B cell (primary cell): Measurements from ENCODE around the gene MEIKIN.

Experiments used
- EZH2 ChIP-seq: IDR thresholded peaks from 2 replicates; pipeline ENCODE4 v1.6.1; 2012; ENCODE audit warnings: borderline replicate concordance, low read depth, mild to moderate bottlenecking, moderate library complexity, low read length; ENCODE audit not compliant: insufficient read depth, poor library complexity, severe bottlenecking
- TF ChIP-seq, protein P1 (sequence below): fragments of 200-600 bp; IDR thresholded peaks from one replicate; pipeline ENCODE4 v1.8.0; 2022; ENCODE audit warnings: antibody characterized with exemption, mild to moderate bottlenecking

DNA sequence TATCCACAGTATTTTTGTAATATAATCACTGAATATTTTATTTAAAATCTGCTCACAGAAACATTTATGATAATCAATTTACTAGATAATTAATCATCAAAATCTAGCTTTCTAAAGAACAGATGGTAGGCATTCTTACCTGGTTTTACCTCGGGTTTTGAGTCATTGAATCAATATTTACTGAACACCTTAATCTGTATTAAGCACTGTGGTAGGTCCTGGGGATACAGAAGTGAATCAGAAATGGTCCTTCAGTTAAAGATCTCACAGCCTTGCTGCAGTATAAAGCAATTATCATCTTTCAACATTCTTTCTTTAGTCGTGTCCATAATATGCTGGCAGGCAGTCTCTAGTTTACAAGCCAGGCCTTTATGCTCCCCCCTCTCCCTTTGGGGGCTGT, 2.0 kb upstream of the MEIKIN start:
- TF ChIP-seq, protein P1, sequence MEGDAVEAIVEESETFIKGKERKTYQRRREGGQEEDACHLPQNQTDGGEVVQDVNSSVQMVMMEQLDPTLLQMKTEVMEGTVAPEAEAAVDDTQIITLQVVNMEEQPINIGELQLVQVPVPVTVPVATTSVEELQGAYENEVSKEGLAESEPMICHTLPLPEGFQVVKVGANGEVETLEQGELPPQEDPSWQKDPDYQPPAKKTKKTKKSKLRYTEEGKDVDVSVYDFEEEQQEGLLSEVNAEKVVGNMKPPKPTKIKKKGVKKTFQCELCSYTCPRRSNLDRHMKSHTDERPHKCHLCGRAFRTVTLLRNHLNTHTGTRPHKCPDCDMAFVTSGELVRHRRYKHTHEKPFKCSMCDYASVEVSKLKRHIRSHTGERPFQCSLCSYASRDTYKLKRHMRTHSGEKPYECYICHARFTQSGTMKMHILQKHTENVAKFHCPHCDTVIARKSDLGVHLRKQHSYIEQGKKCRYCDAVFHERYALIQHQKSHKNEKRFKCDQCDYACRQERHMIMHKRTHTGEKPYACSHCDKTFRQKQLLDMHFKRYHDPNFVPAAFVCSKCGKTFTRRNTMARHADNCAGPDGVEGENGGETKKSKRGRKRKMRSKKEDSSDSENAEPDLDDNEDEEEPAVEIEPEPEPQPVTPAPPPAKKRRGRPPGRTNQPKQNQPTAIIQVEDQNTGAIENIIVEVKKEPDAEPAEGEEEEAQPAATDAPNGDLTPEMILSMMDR = no peak
- TF ChIP-seq EZH2 = no peak
